BE2C (cell line): ENCODE measurements around the gene TAAR8.

Experiments
- DNase-seq: peaks from one replicate; pipeline ENCODE4 v3.0.0-alpha.2; 2020
- H3K27me3 ChIP-seq: fragments of 250-450 bp; sonication (Bioruptor Pico); 2 replicates; pipeline ENCODE4 v1.5.1; 2020; ENCODE audit warnings: mild to moderate bottlenecking
- H3K36me3 ChIP-seq: fragments of 250-450 bp; sonication (Bioruptor Pico); 2 replicates; pipeline ENCODE4 v1.5.1; 2020; ENCODE audit warnings: mild to moderate bottlenecking
- H3K4me1 ChIP-seq: fragments of 250-450 bp; sonication (Bioruptor Pico); 2 replicates; pipeline ENCODE4 v1.5.1; 2020
- H3K4me3 ChIP-seq: 2 replicates; pipeline ENCODE4 v1.5.1; 2011; ENCODE audit warnings: low read depth, low read length
- H3K9me3 ChIP-seq: fragments of 250-450 bp; sonication (Bioruptor Pico); 2 replicates; pipeline ENCODE4 v1.5.1; 2020
- CTCF ChIP-seq: IDR thresholded peaks from 2 replicates; pipeline ENCODE4 v1.5.1; 2012; ENCODE audit warnings: mild to moderate bottlenecking, low read depth, low read length

Gene TAAR8

GRCh38 chr6:132515386-132515785 lies 37.1 kb upstream of the TAAR8 start:
- Histone ChIP-seq H3K4me3 (no peak overlapping the region), H3K9me3 (no peaks in the 10 kb centered on the region), H3K4me1 (no peaks in the 10 kb centered on the region), H3K27me3 (peaks cover 51% of the 10 kb centered on the region), H3K36me3 (no peaks in the 10 kb centered on the region)
- no peak for DNase-seq
- TF ChIP-seq CTCF = no peak

- no peak for TF ChIP-seq CTCF
- H3K4me1 ChIP-seq = no peaks in the 10 kb centered on the region
- no peaks in the 10 kb centered on the region; the same call in 1 of the 2 replicates for H3K9me3 ChIP-seq
- H3K36me3 ChIP-seq = no peaks in the 10 kb centered on the region
- no peak for DNase-seq
- no peak overlapping the region for H3K4me3 ChIP-seq
- peaks cover 52% of the 10 kb centered on the region for H3K27me3 ChIP-seq
Measured at GRCh38 chr6:132520953-132521352, 31.5 kb upstream of the TAAR8 start.

- TF ChIP-seq CTCF = no peak
- H3K4me1 ChIP-seq = no peaks in the 10 kb centered on the region
- H3K27me3 ChIP-seq = peaks cover 41% of the 10 kb centered on the region
- H3K9me3 ChIP-seq = no peaks in the 10 kb centered on the region; the same call in 1 of the 2 replicates
- DNase-seq = no peak
- H3K4me3 ChIP-seq = no peak overlapping the region
- no peaks in the 10 kb centered on the region for H3K36me3 ChIP-seq
Measured at GRCh38 chr6:132524646-132525045, 27.8 kb upstream of the TAAR8 start.

GRCh38 chr6:132525866-132526265 lies 26.6 kb upstream of the TAAR8 start:
- peaks cover 37% of the 10 kb centered on the region for H3K27me3 ChIP-seq
- no peaks in the 10 kb centered on the region for H3K36me3 ChIP-seq
- H3K4me3 ChIP-seq = no peak overlapping the region
- no peak for TF ChIP-seq CTCF
- no peaks in the 10 kb centered on the region; the same call in 1 of the 2 replicates for H3K9me3 ChIP-seq
- no peak for DNase-seq
- no peaks in the 10 kb centered on the region for H3K4me1 ChIP-seq

- Histone ChIP-seq H3K4me1 (no peaks in the 10 kb centered on the region), H3K36me3 (no peaks in the 10 kb centered on the region), H3K27me3 (peaks cover 37% of the 10 kb centered on the region), H3K4me3 (no peak overlapping the region), H3K9me3 (no peaks in the 10 kb centered on the region; the same call in 1 of the 2 replicates)
- DNase-seq = no peak
- TF ChIP-seq CTCF = no peak
Measured at GRCh38 chr6:132526461-132526860, 26.0 kb upstream of the TAAR8 start.

- Histone ChIP-seq H3K9me3 (no peaks in the 10 kb centered on the region; the same call in 1 of the 2 replicates), H3K27me3 (peaks cover 26% of the 10 kb centered on the region), H3K4me1 (no peaks in the 10 kb centered on the region), H3K4me3 (no peak overlapping the region), H3K36me3 (no peaks in the 10 kb centered on the region)
- TF ChIP-seq CTCF = no peak
- no peak for DNase-seq
Measured at GRCh38 chr6:132527791-132528190, 24.7 kb upstream of the TAAR8 start.
